Peyer's patch (tissue), 4 donors: ENCODE data around the gene SLC25A48. TPM values are rescaled to one million over a fixed set of nuclear protein-coding genes. Genes with fewer than 3 reads are reported as not detected.

Experiments
- DNase-seq, 3 donors: peaks; one replicate each; pipeline ENCODE4 v3.0.0-alpha.2; 2017 to 2019
- H3K27ac ChIP-seq, 4 donors: fragments of 200-600 bp; sonication (generic); one replicate each; pipeline ENCODE4 v1.5.1; 2016 to 2019
- H3K27me3 ChIP-seq, 2 donors: fragments of 200-600 bp; sonication (generic); one replicate each; pipeline ENCODE4 v1.5.1; 2019
- H3K36me3 ChIP-seq, 3 donors: fragments of 200-600 bp; sonication (generic); one replicate each; pipeline ENCODE4 v1.5.1; 2016 to 2019
- H3K4me1 ChIP-seq, 4 donors: fragments of 200-600 bp; sonication (generic); one replicate each; pipeline ENCODE4 v1.5.1; 2016 to 2019
- H3K4me3 ChIP-seq, 4 donors: fragments of 200-600 bp; sonication (generic); 1 replicate in 3 of 4; 2 replicates in 1 of 4; pipeline ENCODE4 v1.5.1; 2016 to 2019; ENCODE audit warnings: mild to moderate bottlenecking in 1 of 4
- H3K9me3 ChIP-seq, 4 donors: fragments of 200-600 bp; sonication (generic); one replicate each; pipeline ENCODE4 v1.5.1; 2016 to 2019; ENCODE audit warnings: mild to moderate bottlenecking in 1 of 4
- CTCF ChIP-seq, 6 experiments: fragments of 450-650 bp in 4 of 6; fragments of 200-600 bp in 2 of 6; sonication (generic) in 1 of 6; IDR thresholded peaks; one replicate each; pipeline ENCODE4 v1.5.1; 2017 to 2019; ENCODE audit warnings: antibody characterized with exemption in 6 of 6, mild to moderate bottlenecking in 3 of 6, moderate library complexity in 1 of 6
- POLR2A ChIP-seq, 2 donors: fragments of 450-650 bp; IDR thresholded peaks; one replicate each; pipeline ENCODE4 v1.5.1; 2017; ENCODE audit warnings: antibody characterized with exemption in 2 of 2, mild to moderate bottlenecking in 2 of 2, moderate library complexity in 2 of 2
- total RNA-seq, 4 donors: library from RNA; depleted of rRNA; stranded (reverse); fragments of >200 nt; gene quantifications; one replicate each; pipeline ENCODE4 v1.1.0, GENCODE V29; 2016

Gene SLC25A48
- total RNA-seq, 4 donors from 2014 or later: 8.3 to 11.6 (median 10.3) TPM

GRCh38 chr5:135869276-135869675 is 34.8 kb downstream of the SLC25A48 start:
- no peaks in the 10 kb centered on the region for H3K27me3 ChIP-seq
- no peak for DNase-seq
- H3K27ac ChIP-seq: peak overlapping the region in 2 of 4 donors; percentile 60 to 75
- H3K4me1 ChIP-seq: peaks cover 0 to 25% (median 0%) of the 10 kb centered on the region in 4 donors
- H3K9me3 ChIP-seq: no peaks in the 10 kb centered on the region
- H3K36me3 ChIP-seq: no peaks in the 10 kb centered on the region
- TF ChIP-seq POLR2A (IDR thresholded peaks at IDR 0.05) (no peak), CTCF (IDR thresholded peaks at IDR 0.05) (no peak)
- no peak overlapping the region for H3K4me3 ChIP-seq

- TF ChIP-seq CTCF (IDR thresholded peaks at IDR 0.05) (no peak), POLR2A (IDR thresholded peaks at IDR 0.05) (no peak)
- no peaks in the 10 kb centered on the region for H3K9me3 ChIP-seq
- no peak for DNase-seq
- H3K4me3 ChIP-seq: no peak overlapping the region
- peak overlapping the region in 2 of 4 donors; percentile 60 to 75 for H3K27ac ChIP-seq
- H3K27me3 ChIP-seq: no peaks in the 10 kb centered on the region
- no peaks in the 10 kb centered on the region for H3K36me3 ChIP-seq
- H3K4me1 ChIP-seq: peaks cover 0 to 25% (median 0%) of the 10 kb centered on the region in 4 donors
Observed at GRCh38 chr5:135869935-135870334, 35.5 kb downstream of the SLC25A48 start.

GRCh38 chr5:135871268-135871915 is 36.9 kb downstream of the SLC25A48 start:
- no peak overlapping the region for H3K27ac ChIP-seq
- H3K9me3 ChIP-seq: no peaks in the 10 kb centered on the region
- TF ChIP-seq CTCF (IDR thresholded peaks at IDR 0.05) (no peak), POLR2A (IDR thresholded peaks at IDR 0.05) (no peak)
- no peaks in the 10 kb centered on the region for H3K36me3 ChIP-seq
- H3K27me3 ChIP-seq: no peaks in the 10 kb centered on the region
- no peak for DNase-seq
- peaks cover 0 to 25% (median 0%) of the 10 kb centered on the region in 4 donors for H3K4me1 ChIP-seq
- H3K4me3 ChIP-seq: no peak overlapping the region

GRCh38 chr5:135873831-135874230 is 39.4 kb downstream of the SLC25A48 start:
- H3K27me3 ChIP-seq: no peaks in the 10 kb centered on the region
- no peak overlapping the region for H3K27ac ChIP-seq
- no peaks in the 10 kb centered on the region for H3K9me3 ChIP-seq
- H3K36me3 ChIP-seq: no peaks in the 10 kb centered on the region
- DNase-seq: no peak
- peaks cover 0 to 11% (median 0%) of the 10 kb centered on the region in 4 donors for H3K4me1 ChIP-seq
- no peak overlapping the region for H3K4me3 ChIP-seq
- no peak for TF ChIP-seq CTCF (IDR thresholded peaks at IDR 0.05)
- TF ChIP-seq POLR2A (IDR thresholded peaks at IDR 0.05): no peak

GRCh38 chr5:135874461-135874860 is 40.0 kb downstream of the SLC25A48 start:
- no peak overlapping the region for H3K4me3 ChIP-seq
- no peaks in the 10 kb centered on the region for H3K9me3 ChIP-seq
- no peak for DNase-seq
- H3K4me1 ChIP-seq: peaks cover 0 to 9% (median 0%) of the 10 kb centered on the region in 4 donors
- no peaks in the 10 kb centered on the region for H3K36me3 ChIP-seq
- TF ChIP-seq POLR2A (IDR thresholded peaks at IDR 0.05) (no peak), CTCF (IDR thresholded peaks at IDR 0.05) (no peak)
- H3K27me3 ChIP-seq: no peaks in the 10 kb centered on the region
- H3K27ac ChIP-seq: no peak overlapping the region
